Activated naive CD8-positive, alpha-beta T cell treated with anti-CD3 and anti-CD28 coated beads, Interleukin-2, amount 10 ng/mL, durations not matched to agents 7 days and 5 days (primary cell): ENCODE data around the gene USF3. TPM values are rescaled to one million over a fixed set of nuclear protein-coding genes. Genes with fewer than 3 reads are reported as not detected.

Experiments used
- ATAC-seq: fragments of 150-1000 bp; cut with Tn5 transposase; one replicate; pipeline ENCODE4 v1.10.0; 2021; ENCODE audit warnings: low read depth, moderate library complexity
- POLR2A ChIA-PET: fragments of 350-600 bp; sonication (Branson Sonifier 250); formaldehyde crosslinking; loops from one replicate; lab custom pipeline; 2021; ENCODE audit warnings: antibody characterized with exemption; lab: Charles Lee
- DNase-seq: peaks from one replicate; pipeline ENCODE4 v3.0.0; 2021
- H3K27ac Mint-ChIP-seq: one replicate; pipeline ENCODE4 v1.8.0; 2022; ENCODE audit warnings: mild to moderate bottlenecking, mixed read lengths
- H3K27me3 Mint-ChIP-seq: one replicate; pipeline ENCODE4 v1.8.0; 2022; ENCODE audit warnings: mild to moderate bottlenecking, moderate library complexity, mixed read lengths
- H3K36me3 Mint-ChIP-seq: one replicate; pipeline ENCODE4 v1.8.0; 2021; ENCODE audit warnings: mild to moderate bottlenecking, mixed read lengths
- H3K4me1 Mint-ChIP-seq: one replicate; pipeline ENCODE4 v1.8.0; 2021; ENCODE audit warnings: mixed read lengths
- H3K4me3 Mint-ChIP-seq: one replicate; pipeline ENCODE4 v1.8.0; 2022; ENCODE audit warnings: mild to moderate bottlenecking, moderate library complexity, mixed read lengths
- H3K9me3 Mint-ChIP-seq: one replicate; pipeline ENCODE4 v1.8.0; 2021; ENCODE audit warnings: mixed read lengths
- total RNA-seq, 2 experiments: library from RNA; stranded (reverse); gene quantifications; one replicate each; pipeline ENCODE4 v1.2.3, GENCODE V29; 2021

The USF3 gene
- total RNA-seq, 2 experiments from 2014 or later = 20.6 to 20.9 TPM

GRCh38 chr3:113602836-113603235 lies 93.6 kb downstream of the USF3 start:
- Mint-ChIP-seq H3K27ac (no peak overlapping the region), H3K4me3 (no peak overlapping the region), H3K4me1 (peaks cover 17% of the 10 kb centered on the region), H3K9me3 (no peaks in the 10 kb centered on the region), H3K36me3 (peaks cover 26% of the 10 kb centered on the region), H3K27me3 (no peaks in the 10 kb centered on the region)
- ATAC-seq = no peak
- no peak for DNase-seq
- POLR2A ChIA-PET = no interaction called here

- H3K36me3 Mint-ChIP-seq = peaks cover 24% of the 10 kb centered on the region
- peaks cover 11% of the 10 kb centered on the region for H3K4me1 Mint-ChIP-seq
- no peak for ATAC-seq
- no peaks in the 10 kb centered on the region for H3K27me3 Mint-ChIP-seq
- no peaks in the 10 kb centered on the region for H3K9me3 Mint-ChIP-seq
- POLR2A ChIA-PET = no interaction called here
- no peak overlapping the region for H3K4me3 Mint-ChIP-seq
- no peak overlapping the region for H3K27ac Mint-ChIP-seq
- DNase-seq = no peak
Measured at GRCh38 chr3:113602256-113602655, 94.2 kb downstream of the USF3 start.

GRCh38 chr3:113601240-113601639 lies 95.2 kb downstream of the USF3 start:
- Mint-ChIP-seq H3K4me3 (no peak overlapping the region), H3K9me3 (no peaks in the 10 kb centered on the region), H3K27me3 (no peaks in the 10 kb centered on the region), H3K27ac (no peak overlapping the region), H3K36me3 (peaks cover 21% of the 10 kb centered on the region), H3K4me1 (peaks cover 1% of the 10 kb centered on the region)
- ATAC-seq = no peak
- POLR2A ChIA-PET = no interaction called here
- DNase-seq = no peak

- POLR2A ChIA-PET = no interaction called here
- Mint-ChIP-seq H3K36me3 (peaks cover 23% of the 10 kb centered on the region), H3K27ac (no peak overlapping the region), H3K4me3 (no peak overlapping the region), H3K4me1 (peaks cover 1% of the 10 kb centered on the region), H3K27me3 (no peaks in the 10 kb centered on the region), H3K9me3 (no peaks in the 10 kb centered on the region)
- no peak for DNase-seq
- ATAC-seq = no peak
Measured at GRCh38 chr3:113600418-113601182, 95.8 kb downstream of the USF3 start.

Other genes with a start within 250 kb of the USF3 start
- 10 to 100 TPM; 22.5 to 25.2 TPM for gene SPICE1, start 181.5 kb downstream of the USF3 start, total RNA-seq
- gene SIDT1, start 164.1 kb downstream of the USF3 start, total RNA-seq = 10 to 100 TPM; 48.3 to 50.6 TPM
- gene NAA50, start 49.6 kb upstream of the USF3 start, total RNA-seq = 10 to 100 TPM; 90.9 to 91.0 TPM
- gene ATP6V1A, start 50.4 kb upstream of the USF3 start, total RNA-seq = 10 to 100 TPM; 32.9 to 36.5 TPM
- gene GRAMD1C, start 142.1 kb upstream of the USF3 start, total RNA-seq = 1 to 10 TPM; 1.2 to 2.2 TPM